NCI-H345 treated with DMSO at 0.1 percent for 48 hours (cell line): Measurements from ENCODE around the gene SFXN2.
"Not testable (repeated sequence)": the region's sequence is repeated elsewhere in the genome, so short reads cannot be mapped to it uniquely, and the experiment has no call there.

Source experiments
- DNase-seq: peaks from one replicate; lab custom pipeline; 2025; ENCODE audit not compliant: unreplicated experiment; lab: John Stamatoyannopoulos, UW

Gene SFXN2, protein sequence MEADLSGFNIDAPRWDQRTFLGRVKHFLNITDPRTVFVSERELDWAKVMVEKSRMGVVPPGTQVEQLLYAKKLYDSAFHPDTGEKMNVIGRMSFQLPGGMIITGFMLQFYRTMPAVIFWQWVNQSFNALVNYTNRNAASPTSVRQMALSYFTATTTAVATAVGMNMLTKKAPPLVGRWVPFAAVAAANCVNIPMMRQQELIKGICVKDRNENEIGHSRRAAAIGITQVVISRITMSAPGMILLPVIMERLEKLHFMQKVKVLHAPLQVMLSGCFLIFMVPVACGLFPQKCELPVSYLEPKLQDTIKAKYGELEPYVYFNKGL

DNA sequence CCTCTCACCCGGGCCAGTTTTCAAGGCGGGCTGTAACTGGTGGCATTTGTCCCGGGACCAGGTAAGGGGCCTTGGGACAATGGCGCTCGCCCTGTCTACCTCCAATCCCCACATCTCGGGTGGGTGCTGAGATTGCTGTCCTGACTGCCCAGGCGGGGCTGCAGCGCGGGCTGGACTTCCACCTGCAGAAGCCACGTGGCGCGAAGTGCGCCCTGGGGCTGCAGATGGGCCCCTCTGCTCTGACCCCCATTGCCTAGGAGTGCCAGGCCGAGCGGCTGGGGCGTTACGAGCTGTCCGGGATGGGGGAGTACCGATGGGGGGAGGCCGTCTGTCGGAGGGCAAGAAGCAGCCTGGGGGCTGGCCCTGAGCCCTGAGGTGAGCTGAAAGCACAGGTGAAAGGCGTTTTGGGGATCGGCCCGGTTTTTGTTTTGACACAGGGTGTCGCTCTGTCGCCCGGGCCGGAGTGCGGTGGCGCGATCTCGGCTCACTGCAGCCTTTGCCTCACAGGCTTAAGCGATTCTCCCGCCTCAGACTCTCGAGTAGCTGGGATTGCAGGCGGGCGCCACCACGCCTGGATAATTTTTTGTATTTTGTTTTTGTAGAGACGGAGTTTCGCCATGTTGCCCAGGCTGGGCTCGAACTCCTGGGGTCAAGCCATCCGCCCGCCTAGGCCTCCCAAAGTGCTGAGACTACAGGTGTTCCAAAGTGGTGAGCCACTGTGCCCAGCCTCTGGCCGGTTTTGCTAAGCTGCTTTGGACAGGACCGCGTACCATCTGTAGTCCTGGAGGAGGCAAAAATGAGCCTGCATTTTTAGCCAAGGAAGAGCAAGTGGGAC is at the start of gene SFXN2:
Gene SFXN2, plus strand, starts transcription at position 16 of the 835 bp plus-strand sequence. CDS start 12,001 bp downstream, outside the sequence.
- DNase-seq, result no peak

DNA sequence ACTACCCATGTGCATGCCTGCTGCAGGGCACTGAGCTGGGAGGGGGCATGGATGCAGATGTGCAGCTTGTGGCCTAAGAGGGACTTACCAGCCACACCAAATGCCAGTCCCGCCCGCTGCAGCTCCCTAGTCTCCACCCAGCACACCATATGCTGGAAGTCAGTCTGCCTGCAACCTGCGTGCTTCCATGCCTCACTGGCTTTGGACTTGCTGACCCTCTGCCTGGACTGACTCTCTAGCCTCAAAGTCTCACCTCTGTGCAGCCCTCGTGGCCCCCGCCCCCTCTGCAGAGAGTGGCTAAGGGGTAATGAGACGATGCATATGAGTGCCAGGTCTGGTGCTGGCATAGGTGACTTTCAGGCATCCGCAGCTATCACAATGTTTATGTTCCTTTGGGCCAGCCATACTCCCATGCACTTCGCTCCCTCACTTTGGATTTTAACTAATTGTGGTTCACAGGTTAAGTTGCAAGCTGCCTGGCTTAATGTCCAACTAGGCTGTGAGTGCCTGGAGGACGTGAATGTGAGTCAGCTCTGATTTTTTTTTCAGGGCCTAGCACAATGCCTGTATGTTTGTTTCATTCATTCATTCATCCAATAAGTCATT is 48.4 kb upstream of the SFXN2 start:
- DNase-seq, result no peak

DNA sequence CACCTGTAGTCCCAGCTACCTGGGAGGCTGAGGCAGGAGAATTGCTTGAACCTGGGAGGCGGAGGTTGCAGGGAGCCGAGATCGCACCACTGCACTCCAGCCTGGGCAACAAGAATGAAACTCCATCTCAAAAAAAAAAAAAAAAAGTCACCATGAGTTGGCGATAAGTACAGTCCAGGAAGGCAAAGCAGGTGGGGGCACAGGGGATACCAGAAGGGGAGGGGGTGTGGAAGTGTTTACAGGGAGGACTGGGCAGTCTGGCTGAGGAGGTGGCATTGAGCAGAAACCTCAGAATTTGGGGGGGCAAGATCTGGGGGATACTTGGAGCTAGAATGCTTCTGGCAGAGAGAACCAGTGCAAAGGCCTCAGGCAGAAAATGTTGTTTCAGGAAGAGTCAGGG is 47.0 kb upstream of the SFXN2 start:
- not testable (repeated sequence) for DNase-seq

DNA sequence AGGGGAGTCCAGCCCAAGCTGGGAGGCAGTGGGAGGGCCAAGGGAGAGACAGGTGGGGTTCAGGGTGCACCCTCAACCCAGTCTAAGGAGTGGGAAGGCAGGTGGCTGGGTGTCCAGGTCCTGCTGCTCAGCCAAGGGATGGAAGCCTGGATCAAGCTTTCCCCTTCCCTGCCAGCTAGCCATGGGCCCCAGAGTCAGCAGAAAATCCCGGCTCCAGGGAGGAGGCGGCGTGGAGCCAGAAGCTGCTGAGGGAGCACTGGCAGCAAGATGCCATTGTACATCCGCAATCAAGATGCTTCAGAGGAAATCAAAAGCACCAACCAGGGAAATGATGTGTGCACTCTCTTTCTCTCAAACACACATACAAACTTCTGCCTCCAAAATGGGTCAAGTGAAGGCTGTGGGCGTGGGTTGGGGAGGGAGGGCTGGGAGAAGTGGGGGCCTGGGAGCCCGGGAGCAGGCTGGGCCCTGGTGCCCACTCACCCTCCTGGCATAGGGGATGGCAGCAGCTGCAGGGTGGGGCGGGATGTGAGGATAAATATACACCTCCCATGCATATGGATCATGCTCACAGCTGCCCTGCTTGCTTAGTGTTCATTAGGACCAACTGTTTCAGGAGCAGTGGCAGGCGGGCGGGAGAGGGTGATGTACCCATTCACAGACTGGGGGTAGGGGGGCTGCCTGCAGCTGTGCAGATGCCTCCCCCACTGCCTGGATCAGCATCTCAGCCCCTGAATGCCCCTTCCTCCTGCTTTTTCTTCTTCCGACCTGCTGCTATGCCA is 45.9 kb upstream of the SFXN2 start:
- no peak for DNase-seq

DNA sequence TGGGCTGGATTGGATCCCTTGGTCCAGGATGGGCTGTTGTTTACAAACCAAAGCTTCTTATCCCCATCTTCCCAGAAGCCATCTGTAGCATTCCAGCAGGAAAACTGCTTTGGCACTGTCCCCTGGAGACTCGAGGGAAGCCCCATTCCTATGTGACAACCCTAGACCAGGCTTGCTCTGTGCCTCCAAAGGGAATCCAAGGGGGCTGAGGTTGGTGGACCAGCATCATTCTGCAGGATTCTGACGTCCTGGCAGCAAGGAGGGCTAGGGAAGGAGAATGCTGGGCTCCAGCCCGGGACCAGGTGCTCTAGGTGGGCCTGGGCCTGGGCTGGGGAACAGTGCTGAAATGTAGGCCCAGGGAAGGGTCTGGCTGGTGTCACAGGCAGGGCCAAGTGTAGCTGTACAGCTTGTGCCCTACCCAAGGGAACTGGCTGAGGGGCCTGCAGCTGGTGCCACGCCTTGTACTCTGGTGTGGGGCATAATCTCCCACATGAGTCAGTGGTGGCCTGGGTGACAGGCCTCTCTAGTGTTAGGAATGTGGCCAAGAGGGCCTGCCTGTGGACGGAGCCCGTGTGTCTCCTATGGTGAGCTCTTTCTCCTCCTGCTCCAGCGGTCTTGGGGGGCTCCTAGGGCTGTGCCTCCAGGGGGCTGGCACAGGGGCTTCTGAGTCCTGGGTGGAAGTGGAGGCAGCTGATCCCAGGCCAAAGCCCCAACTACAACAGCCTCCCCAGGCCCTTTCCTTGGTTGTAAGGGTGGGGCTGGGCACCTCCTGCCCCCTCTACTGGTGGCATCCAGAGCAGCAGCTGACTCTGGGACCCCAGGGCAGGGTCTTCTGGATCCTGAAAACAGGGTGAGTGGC is 45.0 kb upstream of the SFXN2 start:
- no peak for DNase-seq

DNA sequence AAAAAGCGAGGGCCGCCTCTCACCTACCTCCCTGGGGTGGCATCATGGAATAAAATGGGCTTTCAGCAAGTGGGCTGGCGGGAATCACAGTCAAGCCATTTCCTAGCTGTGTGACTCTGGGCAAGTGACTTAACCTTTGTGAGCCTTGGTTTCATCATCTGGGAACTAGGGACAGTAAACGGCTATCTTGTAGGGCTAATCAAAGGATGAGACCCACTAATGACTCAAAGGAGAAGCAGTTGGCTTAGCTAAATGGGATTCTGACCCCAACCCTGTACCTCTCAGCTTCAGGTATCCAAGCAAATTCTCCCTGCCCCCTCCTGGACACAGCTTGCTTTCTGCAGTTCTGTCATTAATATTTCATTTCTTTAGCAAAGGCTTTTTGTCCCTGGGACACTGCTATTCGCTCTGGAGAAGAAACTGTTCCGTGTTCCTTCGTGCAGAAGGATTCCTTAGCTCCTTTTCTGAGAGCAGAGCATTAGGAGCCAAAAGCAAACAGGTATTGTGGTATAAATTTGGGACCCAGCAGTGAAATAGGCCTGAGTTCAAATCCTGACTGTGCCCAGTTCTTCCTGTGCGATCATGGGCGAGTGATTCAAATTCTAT is 44.3 kb upstream of the SFXN2 start:
- DNase-seq, result no peak

DNA sequence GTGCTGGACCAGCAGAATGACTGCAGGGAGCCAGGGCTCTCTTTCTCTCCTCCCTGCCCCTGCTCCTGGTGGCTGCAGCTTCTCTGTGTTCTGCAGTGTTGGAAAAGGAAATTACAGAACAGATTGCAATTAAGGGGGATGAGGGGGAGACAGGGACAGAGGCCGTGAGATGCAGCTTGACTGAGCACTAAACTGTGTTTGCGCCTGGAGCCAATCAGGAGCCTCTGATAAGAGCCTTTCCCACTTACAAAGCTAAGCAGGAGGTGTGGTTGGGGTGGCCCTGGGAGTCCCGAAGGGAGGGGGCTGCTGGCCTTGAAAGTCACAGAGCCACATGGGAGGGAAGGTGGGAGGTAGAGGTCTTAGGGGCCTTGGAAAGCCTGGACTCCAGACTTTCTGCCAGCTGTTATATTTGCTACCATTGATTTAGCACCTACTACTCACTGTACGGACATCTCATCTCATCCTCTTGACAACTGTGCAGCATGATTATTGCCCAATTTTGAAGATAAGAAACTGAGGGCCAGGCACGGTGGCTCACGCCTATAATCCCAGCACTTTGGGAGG is 43.5 kb upstream of the SFXN2 start:
- DNase-seq, result no peak

DNA sequence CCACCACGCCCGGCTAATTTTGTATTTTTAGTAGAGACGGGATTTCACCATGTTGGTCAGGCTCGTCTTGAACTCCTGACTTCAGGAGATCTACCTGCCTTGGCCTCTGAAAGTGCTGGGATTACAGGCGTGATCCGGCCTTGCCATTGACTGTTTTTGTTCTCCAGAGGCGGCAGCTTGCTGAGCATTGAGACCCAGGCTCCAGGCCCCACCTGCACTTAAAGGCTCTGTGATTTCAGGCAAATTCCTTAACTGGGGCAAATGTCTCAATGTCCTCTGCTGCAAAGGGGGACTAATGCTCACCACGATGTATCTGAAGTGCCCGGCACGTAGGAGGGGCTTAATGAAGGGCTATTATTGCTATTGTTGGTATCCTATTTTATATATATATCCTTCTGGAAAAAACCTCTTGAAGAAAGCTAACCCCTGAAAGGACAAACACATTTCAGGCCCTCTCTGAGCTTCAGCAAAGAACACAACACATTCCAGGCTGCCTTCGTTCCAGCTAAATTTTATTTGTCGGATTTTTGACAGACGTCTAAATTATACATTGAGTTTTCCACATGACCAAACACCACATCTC is 41.1 kb upstream of the SFXN2 start:
- DNase-seq, result no peak

DNA sequence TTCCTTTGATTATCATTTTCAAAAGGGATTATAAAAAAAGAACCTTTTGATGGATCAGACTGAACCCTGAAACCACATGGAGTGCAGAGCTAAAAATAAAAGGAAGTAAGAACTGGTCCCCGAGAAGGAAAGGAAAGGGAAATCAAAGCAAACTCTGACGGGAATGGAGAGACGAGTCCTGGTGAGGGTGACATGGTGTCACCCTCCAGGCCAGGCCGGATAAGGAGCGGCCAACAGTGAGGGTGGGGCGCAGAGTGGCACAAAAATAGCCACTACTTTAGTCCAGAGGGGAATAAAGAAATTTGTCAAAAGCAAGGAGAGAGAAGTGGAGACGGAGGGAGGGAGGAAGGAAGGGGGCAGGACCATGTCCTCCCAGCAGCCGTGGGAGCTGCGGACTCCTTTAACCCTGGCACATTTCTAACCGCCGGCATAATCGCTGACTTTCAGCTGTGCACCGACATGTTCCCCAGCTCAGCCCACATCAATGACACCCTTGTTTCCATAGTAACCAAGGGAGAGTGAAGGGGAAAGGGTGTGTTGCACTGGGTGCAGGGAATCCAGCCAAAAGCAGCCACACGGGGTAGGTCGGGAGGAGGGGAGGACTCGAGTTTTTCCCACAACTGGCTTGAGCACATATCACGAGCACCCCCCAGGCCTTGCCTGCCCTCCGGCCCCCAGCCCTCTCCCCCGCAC is 40.5 kb upstream of the SFXN2 start:
- no peak for DNase-seq

DNA sequence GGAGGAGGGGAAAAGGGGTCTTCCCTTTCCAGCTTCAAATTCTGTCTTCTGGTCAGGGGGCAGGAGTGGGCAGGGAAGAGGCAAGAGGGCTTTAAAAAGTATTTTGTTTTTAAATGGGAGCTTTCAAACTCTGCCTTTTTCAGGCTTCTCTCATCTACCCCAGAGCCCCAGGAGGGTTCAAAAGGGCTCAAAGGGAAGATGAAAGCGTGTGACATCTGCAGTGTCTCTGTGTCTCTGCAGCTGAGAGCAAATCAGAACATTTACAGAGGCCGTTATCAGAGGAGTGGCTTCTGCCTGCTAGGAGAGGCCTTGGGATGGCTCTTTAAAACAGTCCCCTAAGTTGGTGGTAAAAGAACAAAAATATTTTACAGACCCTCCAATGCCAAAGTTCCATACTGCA is 39.9 kb upstream of the SFXN2 start:
- no peak for DNase-seq

DNA sequence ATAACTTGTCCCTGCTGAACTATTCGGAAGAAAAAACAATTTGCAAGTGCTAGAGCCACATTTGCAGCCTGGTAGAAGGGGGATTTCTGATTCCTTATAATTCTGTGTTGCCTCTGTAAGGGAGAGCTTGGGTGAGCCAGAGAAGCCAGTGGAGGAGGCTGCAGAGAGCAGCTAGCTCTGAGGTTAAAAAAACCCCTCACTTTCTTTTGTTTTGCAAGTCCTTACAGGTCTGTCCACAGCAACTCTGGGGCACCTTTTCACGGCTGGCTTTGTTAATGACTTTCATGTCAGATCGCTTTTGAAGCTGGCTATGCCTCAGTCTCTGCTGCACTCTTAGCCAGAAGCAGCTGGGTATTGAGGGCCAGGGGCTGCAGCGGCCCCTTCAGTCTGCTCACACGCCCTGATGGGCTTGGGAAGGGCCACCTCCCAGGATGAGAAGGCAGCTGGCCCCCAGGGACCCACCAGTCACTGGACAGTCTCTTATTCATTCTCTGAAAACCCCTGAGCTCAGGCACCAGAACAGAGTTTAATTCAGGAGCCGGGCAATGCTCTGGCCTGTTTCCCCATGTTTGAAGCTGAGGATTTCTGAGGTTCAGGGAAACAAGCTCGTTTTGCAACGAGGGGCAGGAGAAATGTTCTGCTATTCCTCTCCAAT is 39.3 kb upstream of the SFXN2 start:
- DNase-seq, result no peak

DNA sequence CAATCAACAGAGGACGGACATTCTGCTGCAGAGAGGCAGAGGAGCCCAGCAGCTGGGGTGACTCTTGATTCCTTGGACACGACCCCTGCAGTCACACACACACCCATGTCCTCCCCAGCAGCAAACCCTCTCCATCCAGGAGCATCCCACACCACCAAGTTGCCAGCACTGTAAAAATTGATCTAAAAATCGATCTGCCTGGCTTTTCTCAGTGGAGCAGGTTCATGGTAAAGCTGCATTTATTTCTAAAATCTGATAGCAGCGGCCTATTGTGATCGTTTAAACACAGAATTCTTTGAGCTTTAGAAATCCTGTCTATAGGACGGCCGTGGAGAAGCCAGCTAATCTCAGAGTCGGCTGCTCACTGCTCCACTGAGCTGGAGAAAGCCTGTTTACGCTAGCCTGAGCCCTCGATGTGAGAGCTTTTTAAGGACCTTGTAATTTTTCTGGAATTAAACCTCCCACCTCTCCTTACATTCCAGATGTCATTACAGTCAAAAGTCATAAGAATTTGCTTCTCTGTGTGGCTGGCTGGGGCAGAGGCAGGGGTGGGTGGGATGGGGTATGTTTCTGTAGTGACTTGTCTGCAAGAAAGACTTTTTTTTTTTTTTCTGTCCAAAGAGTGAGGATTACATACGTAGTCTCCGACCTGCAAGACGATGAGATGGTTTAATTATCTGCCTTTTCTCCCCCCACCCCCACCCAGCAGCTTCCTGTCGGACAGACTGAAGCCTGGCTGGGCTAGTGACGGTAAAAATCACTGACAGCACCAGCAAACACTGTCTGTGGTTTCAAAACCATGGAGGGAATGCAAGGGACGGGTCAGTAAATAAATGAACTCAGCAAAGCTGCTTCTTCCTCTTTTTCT is 38.5 kb upstream of the SFXN2 start:
- DNase-seq, result no peak

DNA sequence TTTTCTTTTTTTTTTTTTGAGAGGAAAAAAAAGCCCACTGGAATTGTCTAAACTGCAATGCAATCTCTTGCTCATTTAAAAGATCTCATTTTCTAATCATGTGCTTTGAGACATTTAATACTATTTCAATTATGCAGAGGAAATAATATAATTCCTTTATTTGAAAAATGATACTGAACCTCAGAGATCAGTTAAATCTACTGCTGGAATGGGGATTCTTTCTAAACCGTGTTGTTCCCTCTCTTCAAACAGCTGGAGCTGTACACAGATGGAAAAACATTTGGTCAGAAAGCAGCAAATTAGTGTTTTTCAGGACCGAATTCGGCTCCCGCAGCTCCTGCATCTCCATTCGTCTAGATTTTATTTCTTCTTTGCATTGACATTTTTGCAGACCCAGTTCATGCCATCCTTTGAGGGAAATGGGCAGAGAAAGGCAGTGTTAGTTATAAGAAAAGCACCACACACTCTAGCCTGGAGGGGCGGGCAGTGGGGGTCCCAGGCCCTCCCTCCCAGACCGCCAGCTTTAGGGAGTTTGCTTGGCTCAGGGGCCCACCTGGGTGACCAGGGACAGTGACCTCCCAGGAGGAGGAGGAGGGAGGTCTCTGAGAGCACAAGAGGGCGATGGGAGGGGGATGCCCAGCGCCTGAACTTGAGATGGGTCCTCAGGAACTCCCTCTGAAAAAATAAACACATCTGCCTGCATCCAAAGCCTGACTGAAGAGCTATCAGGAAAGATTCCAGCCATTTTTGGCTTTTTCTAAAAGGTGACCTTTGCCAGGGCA is 37.7 kb upstream of the SFXN2 start:
- DNase-seq, result no peak

DNA sequence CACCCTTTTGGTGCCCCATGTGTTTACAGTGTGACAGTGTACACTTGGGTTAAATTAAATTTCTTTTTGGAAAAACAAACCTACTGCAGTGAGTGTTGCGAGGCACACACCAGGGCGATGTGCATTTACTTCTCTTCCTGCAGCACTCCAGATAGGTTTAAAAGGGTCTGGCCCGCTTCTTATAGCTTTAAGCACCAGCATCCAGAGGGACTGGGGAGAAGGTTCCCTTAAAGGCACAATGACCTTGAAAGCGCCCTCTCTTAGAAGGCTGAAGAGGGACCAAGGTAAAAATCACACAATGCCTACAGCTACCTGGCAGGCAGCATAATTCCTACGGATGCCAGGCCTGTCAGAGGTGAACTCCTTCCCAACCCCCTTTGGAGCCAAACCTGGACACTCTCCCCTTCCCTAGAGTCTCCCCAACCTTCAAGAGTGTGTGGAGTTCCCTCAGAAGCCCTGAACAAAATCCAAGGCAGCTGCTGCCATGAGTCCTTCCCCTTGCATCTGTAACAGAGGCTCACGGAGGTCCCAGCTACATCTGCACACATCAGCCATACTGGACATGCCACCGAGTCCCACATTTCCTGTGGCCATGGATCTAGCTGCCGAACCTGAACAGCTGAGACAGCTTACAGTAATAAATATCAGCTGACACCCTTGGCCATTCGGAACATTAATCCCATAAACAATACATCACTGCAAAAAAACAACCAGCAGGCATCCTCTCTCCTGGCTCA is 36.9 kb upstream of the SFXN2 start:
- DNase-seq, result no peak

DNA sequence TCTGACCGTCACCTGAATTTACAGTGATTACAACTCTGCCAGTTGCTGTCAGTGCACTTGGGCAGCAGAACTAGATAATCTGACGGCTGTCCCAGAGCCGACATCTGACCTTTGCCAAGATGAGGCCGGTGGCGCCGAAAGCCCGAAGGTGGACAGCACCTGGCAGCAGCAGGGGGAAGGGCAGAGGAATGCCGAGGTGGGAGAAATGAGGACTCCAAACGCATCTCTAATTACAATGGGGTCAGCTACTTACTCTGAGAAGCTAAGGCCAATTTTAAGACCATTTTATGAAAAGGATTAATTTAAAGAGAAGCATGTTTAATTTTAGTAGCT is 36.4 kb upstream of the SFXN2 start:
- no peak for DNase-seq

DNA sequence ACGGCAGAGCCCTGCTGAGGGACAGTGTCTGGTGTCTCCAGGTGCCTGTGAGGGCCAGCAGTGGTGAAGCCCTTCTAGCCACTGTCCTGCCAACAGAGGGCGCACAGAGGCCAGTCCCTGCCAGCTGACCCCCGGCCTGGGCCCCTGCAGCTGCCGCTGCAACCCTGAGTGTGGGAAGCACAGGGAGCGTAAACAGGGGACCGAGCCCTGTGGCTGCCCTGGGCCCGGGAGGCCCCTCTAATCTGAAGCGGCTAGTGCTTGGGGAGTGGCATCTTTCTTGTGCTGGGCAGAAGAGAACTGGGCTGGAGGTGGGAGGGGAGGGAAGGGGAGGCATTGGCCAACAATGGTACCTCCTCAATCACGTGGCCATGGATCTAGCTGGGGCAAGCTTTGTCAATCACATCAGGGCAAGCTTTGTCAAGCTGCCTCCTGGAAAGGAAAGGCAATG is 35.6 kb upstream of the SFXN2 start:
- peak; percentile 48 for DNase-seq
